HepG2 (cell line): ENCODE measurements around the gene ABCA3. TPM values are rescaled to one million over a fixed set of nuclear protein-coding genes. Genes with fewer than 3 reads are reported as not detected.
A peak's percentile ranks its signal among the peaks of the same experiment; 100 is the strongest.

Experiments
- FOXC1 ChIP-seq: sonication (generic); formaldehyde crosslinking; IDR thresholded peaks from 2 replicates; pipeline ENCODE4 v1.8.0; 2022; ENCODE audit warnings: mild to moderate bottlenecking, missing genetic modification reagents, borderline replicate concordance
- GATAD1 ChIP-seq: IDR thresholded peaks from 2 replicates; pipeline ENCODE4 v1.6.1; 2016; ENCODE audit warnings: missing genetic modification reagents, missing compliant biosample characterization
- IRF2 ChIP-seq: IDR thresholded peaks from 2 replicates; pipeline ENCODE4 v1.6.1; 2018; ENCODE audit warnings: missing genetic modification reagents, missing compliant biosample characterization
- JUNB ChIP-seq: sonication (generic); formaldehyde crosslinking; IDR thresholded peaks from 2 replicates; pipeline ENCODE4 v1.8.0; 2022; ENCODE audit warnings: missing genetic modification reagents, mild to moderate bottlenecking, borderline replicate concordance
- KDM1A ChIP-seq: IDR thresholded peaks from 2 replicates; pipeline ENCODE4 v1.6.1; 2016; ENCODE audit warnings: missing compliant biosample characterization
- KDM3A ChIP-seq: IDR thresholded peaks from 2 replicates; pipeline ENCODE4 v1.6.1; 2018; ENCODE audit warnings: low read depth, missing compliant biosample characterization
- MED13 ChIP-seq: sonication (generic); formaldehyde crosslinking; IDR thresholded peaks from 2 replicates; pipeline ENCODE4 v1.5.0; 2020; ENCODE audit warnings: missing genetic modification reagents
- MTF1 ChIP-seq: sonication (generic); formaldehyde crosslinking; IDR thresholded peaks from 2 replicates; pipeline ENCODE4 v1.5.0; 2020; ENCODE audit warnings: missing genetic modification reagents
- NFRKB ChIP-seq: fragments of 450-650 bp; IDR thresholded peaks from 2 replicates; pipeline ENCODE4 v1.6.1; 2017
- PAF1 ChIP-seq: IDR thresholded peaks from 2 replicates; pipeline ENCODE4 v1.6.1; 2016; ENCODE audit warnings: missing genetic modification reagents, missing compliant biosample characterization
- PHF8 ChIP-seq: sonication (generic); formaldehyde crosslinking; IDR thresholded peaks from 2 replicates; pipeline ENCODE4 v1.5.0; 2020; ENCODE audit warnings: missing genetic modification reagents
- RFX1 ChIP-seq: fragments of 450-650 bp; IDR thresholded peaks from 2 replicates; pipeline ENCODE4 v1.6.1; 2017
- THAP11 ChIP-seq: IDR thresholded peaks from 2 replicates; pipeline ENCODE4 v1.6.1; 2016; ENCODE audit warnings: missing biosample characterization, missing genetic modification reagents
- ZHX1 ChIP-seq: sonication (generic); formaldehyde crosslinking; IDR thresholded peaks from 2 replicates; pipeline ENCODE4 v1.8.1; 2022; ENCODE audit warnings: low read depth, mild to moderate bottlenecking, missing genetic modification reagents
- ZNF326 ChIP-seq: sonication (generic); formaldehyde crosslinking; IDR thresholded peaks from 2 replicates; pipeline ENCODE4 v1.4.0; 2020; ENCODE audit warnings: missing genetic modification reagents, borderline replicate concordance
- ZNF446 ChIP-seq: sonication (generic); formaldehyde crosslinking; IDR thresholded peaks from 2 replicates; pipeline ENCODE4 v1.5.0; 2020; ENCODE audit warnings: mild to moderate bottlenecking, missing genetic modification reagents
- ZNF678 ChIP-seq: sonication (generic); formaldehyde crosslinking; IDR thresholded peaks from 2 replicates; pipeline ENCODE4 v1.4.0; 2020; ENCODE audit warnings: mild to moderate bottlenecking, missing genetic modification reagents
- ZNF713 ChIP-seq: sonication (generic); formaldehyde crosslinking; IDR thresholded peaks from 2 replicates; pipeline ENCODE4 v1.4.0; 2020; ENCODE audit warnings: mild to moderate bottlenecking, missing genetic modification reagents
- ZNF775 ChIP-seq: sonication (generic); formaldehyde crosslinking; IDR thresholded peaks from 2 replicates; pipeline ENCODE4 v1.4.0; 2020; ENCODE audit warnings: missing genetic modification reagents, mild to moderate bottlenecking, moderate library complexity, borderline replicate concordance
- ZNF790 ChIP-seq: sonication (generic); formaldehyde crosslinking; IDR thresholded peaks from 2 replicates; pipeline ENCODE4 v1.8.0; 2022; ENCODE audit warnings: missing genetic modification reagents, mild to moderate bottlenecking, borderline replicate concordance
- polyA plus RNA-seq, 8 experiments: library from polyadenylated mRNA; depleted of rRNA in 3 of 8; stranded (reverse) in 7 of 8; unstranded in 1 of 8; fragments of >200 nt; fragmentation: Illumina TruSeq in 4 of 8; extraction: Trizol in 4 of 8; gene quantifications; 2 replicates each; pipeline versions ENCODE4 v1.2.1 to v1.2.3, GENCODE V29; 2011 to 2016; ENCODE audit warnings: low read depth in 4 of 8, missing spikeins in 1 of 8, mixed read lengths in 1 of 8; ENCODE audit not compliant: insufficient read depth in 1 of 8
- total RNA-seq, 5 experiments: library from RNA; depleted of rRNA; stranded (reverse); fragments of >200 nt; fragmentation: Illumina TruSeq; extraction: Trizol; gene quantifications; 2 replicates each; pipeline ENCODE4 v1.2.3, GENCODE V29; 2016; ENCODE audit warnings: low read depth in 1 of 5
- TF ChIP-seq, protein P1 (sequence below): sonication (generic); formaldehyde crosslinking; IDR thresholded peaks from one replicate; pipeline ENCODE4 v1.5.1; 2020; ENCODE audit warnings: mild to moderate bottlenecking, missing genetic modification reagents; ENCODE audit errors: not compliant biosample characterization

ABCA3 gene
- total and polyA plus RNA-seq, 2 of the 13 experiments (the other 11 are each of a cell fraction or from before 2014, with no cell fraction given): 0.60 to 1.5 TPM

DNA sequence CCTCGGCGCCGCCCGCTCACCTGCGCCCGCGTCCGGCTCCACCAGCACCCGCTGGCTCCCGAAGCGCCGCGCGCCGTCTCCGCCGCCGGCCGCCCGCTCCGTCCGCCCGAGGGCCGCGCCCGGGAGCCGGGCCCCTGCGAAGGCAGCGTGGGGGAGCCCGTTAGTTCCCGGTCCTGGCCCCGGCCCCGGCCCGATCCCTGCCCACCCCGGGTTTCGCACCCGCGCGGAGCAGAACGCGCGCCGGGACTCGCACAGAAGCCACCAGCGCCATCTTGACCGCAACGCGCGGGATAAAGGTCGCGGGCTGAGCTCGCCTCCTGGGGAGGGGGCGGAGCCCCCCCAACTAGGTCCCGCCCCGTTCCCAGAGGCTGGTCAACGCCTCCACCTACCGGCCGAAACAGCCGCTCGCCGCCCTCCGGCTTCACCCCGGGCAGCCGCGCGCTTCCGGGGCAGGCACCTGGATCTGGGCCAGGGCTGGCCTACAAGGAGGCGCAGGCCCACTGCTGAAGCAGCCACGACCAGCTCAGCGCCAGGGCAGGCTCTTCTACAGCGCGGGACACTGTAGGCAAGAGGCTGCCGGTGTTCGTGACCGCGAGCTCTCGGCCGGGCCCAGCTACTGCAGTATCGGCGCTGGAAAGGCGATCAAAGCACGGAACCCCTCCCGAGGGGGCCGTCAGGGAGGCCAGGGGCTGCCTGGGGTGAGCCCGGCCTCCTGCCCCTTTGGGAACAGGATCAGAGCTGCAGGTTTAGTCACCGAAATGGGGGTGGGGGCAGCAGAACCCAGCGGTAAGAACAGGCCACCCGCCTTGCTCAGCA is 89.0 kb downstream of the ABCA3 start, which contains the start of gene ECI1 (continued):
- TF ChIP-seq IRF2 (CRISPR knock-in tag) (peak; percentile 87), MTF1 (CRISPR knock-in tag) (no peak), NFRKB (no peak), GATAD1 (peak; percentile 87), ZNF446 (CRISPR knock-in tag) (no peak), ZNF678 (no peak), KDM3A (peak; percentile 99), RFX1 (no peak), KDM1A (no peak), ZHX1 (CRISPR knock-in tag) (no peak; the same call in 1 of the 2 replicates), ZNF790 (CRISPR knock-in tag) (0 out of 2 replicates have a peak, but pooled peaks have one; percentile 6), ZNF326 (no peak), THAP11 (CRISPR knock-in tag) (peak; percentile 85), PAF1 (no peak; the same call in 1 of the 2 replicates), MED13 (CRISPR knock-in tag) (0 out of 2 replicates have a peak, but pooled peaks have one; percentile 56), JUNB (CRISPR knock-in tag) (no peak), FOXC1 (CRISPR knock-in tag) (peak; percentile 49; the same call in 1 of the 2 replicates), PHF8 (peak; percentile 77), ZNF775 (no peak), ZNF713 (CRISPR knock-in tag) (0 out of 2 replicates have a peak, but pooled peaks have one; percentile 22)
- TF ChIP-seq, protein P1, sequence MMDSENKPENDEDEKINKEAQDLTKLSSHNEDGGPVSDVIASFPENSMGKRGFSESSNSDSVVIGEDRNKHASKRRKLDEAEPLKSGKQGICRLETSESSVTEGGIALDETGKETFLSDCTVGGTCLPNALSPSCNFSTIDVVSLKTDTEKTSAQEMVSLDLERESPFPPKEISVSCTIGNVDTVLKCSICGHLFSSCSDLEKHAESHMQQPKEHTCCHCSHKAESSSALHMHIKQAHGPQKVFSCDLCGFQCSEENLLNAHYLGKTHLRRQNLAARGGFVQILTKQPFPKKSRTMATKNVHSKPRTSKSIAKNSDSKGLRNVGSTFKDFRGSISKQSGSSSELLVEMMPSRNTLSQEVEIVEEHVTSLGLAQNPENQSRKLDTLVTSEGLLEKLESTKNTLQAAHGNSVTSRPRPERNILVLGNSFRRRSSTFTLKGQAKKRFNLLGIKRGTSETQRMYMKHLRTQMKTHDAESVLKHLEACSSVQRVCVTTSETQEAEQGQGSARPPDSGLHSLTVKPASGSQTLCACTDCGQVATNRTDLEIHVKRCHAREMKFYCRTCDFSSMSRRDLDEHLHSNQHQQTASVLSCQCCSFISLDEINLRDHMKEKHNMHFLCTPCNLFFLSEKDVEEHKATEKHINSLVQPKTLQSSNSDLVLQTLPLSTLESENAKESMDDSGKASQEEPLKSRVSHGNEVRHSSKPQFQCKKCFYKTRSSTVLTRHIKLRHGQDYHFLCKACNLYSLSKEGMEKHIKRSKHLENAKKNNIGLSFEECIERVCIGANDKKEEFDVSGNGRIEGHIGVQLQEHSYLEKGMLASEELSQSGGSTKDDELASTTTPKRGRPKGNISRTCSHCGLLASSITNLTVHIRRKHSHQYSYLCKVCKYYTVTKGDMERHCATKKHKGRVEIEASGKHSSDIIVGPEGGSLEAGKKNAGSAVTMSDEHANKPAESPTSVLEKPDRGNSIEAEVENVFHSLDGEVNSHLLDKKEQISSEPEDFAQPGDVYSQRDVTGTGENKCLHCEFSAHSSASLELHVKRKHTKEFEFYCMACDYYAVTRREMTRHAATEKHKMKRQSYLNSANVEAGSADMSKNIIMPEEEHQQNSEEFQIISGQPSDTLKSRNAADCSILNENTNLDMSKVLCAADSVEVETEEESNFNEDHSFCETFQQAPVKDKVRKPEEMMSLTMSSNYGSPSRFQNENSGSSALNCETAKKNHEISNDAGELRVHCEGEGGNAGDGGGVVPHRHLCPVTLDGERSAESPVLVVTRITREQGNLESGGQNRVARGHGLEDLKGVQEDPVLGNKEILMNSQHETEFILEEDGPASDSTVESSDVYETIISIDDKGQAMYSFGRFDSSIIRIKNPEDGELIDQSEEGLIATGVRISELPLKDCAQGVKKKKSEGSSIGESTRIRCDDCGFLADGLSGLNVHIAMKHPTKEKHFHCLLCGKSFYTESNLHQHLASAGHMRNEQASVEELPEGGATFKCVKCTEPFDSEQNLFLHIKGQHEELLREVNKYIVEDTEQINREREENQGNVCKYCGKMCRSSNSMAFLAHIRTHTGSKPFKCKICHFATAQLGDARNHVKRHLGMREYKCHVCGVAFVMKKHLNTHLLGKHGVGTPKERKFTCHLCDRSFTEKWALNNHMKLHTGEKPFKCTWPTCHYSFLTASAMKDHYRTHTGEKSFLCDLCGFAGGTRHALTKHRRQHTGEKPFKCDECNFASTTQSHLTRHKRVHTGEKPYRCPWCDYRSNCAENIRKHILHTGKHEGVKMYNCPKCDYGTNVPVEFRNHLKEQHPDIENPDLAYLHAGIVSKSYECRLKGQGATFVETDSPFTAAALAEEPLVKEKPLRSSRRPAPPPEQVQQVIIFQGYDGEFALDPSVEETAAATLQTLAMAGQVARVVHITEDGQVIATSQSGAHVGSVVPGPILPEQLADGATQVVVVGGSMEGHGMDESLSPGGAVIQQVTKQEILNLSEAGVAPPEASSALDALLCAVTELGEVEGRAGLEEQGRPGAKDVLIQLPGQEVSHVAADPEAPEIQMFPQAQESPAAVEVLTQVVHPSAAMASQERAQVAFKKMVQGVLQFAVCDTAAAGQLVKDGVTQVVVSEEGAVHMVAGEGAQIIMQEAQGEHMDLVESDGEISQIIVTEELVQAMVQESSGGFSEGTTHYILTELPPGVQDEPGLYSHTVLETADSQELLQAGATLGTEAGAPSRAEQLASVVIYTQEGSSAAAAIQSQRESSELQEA (CRISPR knock-in tag): peak; percentile 75
